Kidney epithelial cell (primary cell): ENCODE data around the gene ARHGAP40. TPM values are rescaled to one million over a fixed set of nuclear protein-coding genes. Genes with fewer than 3 reads are reported as not detected.

Source experiments
- DNase-seq: peaks from one replicate; pipeline ENCODE4 v3.0.0-alpha.2; 2010; ENCODE audit warnings: low read depth
- H3K27me3 ChIP-seq: 2 replicates; pipeline ENCODE4 v1.6.0; 2011; ENCODE audit warnings: low read length; ENCODE audit not compliant: control insufficient read depth, insufficient read depth
- H3K36me3 ChIP-seq: 2 replicates; pipeline ENCODE4 v1.5.1; 2011; ENCODE audit warnings: low read length; ENCODE audit not compliant: control insufficient read depth, insufficient read depth
- H3K4me3 ChIP-seq: 2 replicates; pipeline ENCODE4 v1.5.1; 2011; ENCODE audit warnings: low read depth, mild to moderate bottlenecking, control low read depth, low read length
- total RNA-seq: library from RNA; depleted of rRNA; stranded (reverse); fragments of >200 nt; gene quantifications from 2 replicates; pipeline ENCODE4 v1.2.3, GENCODE V29; 2015
- TF ChIP-seq, protein P1 (sequence below): IDR thresholded peaks from 2 replicates; pipeline ENCODE4 v1.5.1; 2011; ENCODE audit warnings: mild to moderate bottlenecking, moderate library complexity, low read length, control low read depth, inconsistent platforms; ENCODE audit not compliant: insufficient read depth, poor library complexity, severe bottlenecking

The ARHGAP40 gene
- total RNA-seq, 1 donor from 2014 or later = 2.8 TPM

DNA sequence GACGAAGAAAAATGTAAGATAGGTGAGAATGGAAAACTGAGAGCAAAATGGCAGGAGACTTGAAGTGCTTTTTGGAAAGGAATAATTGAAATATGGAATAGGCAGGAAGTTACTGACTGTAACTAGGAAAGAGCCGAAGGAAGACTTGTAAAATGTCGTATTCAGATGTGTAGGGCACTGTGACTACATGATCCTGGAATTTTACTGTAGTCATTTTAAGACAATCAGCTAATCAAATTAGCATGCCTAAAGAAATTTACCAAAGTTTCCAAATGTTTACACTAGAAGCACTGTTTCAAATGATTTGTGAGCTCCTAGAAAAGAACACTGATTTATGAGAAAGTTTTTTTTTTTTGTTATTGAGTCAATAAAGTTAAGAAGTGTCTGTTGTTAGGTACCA is 41.8 kb upstream of the ARHGAP40 start:
- no peak overlapping the region for H3K4me3 ChIP-seq
- H3K36me3 ChIP-seq = no peaks in the 10 kb centered on the region
- TF ChIP-seq, protein P1, sequence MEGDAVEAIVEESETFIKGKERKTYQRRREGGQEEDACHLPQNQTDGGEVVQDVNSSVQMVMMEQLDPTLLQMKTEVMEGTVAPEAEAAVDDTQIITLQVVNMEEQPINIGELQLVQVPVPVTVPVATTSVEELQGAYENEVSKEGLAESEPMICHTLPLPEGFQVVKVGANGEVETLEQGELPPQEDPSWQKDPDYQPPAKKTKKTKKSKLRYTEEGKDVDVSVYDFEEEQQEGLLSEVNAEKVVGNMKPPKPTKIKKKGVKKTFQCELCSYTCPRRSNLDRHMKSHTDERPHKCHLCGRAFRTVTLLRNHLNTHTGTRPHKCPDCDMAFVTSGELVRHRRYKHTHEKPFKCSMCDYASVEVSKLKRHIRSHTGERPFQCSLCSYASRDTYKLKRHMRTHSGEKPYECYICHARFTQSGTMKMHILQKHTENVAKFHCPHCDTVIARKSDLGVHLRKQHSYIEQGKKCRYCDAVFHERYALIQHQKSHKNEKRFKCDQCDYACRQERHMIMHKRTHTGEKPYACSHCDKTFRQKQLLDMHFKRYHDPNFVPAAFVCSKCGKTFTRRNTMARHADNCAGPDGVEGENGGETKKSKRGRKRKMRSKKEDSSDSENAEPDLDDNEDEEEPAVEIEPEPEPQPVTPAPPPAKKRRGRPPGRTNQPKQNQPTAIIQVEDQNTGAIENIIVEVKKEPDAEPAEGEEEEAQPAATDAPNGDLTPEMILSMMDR = no peak
- H3K27me3 ChIP-seq = no peaks in the 10 kb centered on the region
- DNase-seq = no peak

DNA sequence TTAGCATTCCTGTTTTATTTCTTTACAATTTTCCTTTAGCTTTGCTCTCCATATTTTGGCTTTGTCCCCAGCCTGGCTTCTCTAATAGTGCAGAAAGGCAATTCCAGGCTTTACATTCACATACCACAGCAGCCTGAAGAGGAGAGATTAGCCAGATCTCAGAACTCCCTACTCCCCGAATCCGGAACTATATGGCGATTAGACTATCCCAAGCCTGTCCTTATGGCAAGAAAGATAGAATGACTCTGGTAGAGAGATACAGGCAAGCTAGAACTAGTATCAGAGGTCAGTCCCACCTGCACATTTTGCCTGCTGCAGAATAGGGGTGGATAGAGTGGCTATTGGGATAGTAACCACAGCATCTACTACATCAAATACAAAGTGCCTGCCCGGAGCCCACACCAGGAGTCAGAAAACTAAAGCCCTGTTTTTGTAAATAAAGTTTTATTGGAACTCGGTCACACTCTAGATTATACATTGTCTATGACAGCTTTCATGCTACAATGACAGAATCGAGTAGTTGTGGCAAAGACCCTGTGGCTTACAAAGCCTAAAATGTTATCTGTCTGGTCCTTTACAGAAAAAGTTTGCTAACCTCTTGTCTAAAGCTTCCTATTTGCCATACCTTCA is 37.7 kb upstream of the ARHGAP40 start:
- TF ChIP-seq, protein P1 = no peak
- Histone ChIP-seq H3K4me3 (no peak overlapping the region), H3K36me3 (no peaks in the 10 kb centered on the region), H3K27me3 (no peaks in the 10 kb centered on the region)
- DNase-seq = no peak

DNA sequence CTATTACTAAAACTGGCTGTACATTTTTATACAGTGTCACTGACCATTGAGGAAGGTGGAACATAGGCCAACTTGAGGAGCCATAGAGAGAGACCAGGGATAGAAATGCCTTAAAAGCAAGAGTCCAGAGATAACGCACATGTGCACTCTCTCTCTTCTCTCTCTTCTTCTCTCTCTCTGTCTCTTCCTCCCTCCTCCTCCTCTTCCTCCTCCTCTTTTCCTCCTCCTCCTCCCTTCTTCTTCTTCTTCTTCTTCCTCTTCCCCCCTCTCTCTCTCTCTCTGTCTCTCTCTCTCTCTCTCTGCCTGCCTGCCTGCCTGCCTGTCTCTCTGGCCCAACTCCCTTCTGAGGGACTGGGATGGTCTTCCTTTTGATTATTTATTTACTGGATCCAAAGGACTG is 36.9 kb upstream of the ARHGAP40 start:
- TF ChIP-seq, protein P1 = no peak
- Histone ChIP-seq H3K27me3 (no peaks in the 10 kb centered on the region), H3K4me3 (no peak overlapping the region), H3K36me3 (no peaks in the 10 kb centered on the region)
- DNase-seq = no peak

DNA sequence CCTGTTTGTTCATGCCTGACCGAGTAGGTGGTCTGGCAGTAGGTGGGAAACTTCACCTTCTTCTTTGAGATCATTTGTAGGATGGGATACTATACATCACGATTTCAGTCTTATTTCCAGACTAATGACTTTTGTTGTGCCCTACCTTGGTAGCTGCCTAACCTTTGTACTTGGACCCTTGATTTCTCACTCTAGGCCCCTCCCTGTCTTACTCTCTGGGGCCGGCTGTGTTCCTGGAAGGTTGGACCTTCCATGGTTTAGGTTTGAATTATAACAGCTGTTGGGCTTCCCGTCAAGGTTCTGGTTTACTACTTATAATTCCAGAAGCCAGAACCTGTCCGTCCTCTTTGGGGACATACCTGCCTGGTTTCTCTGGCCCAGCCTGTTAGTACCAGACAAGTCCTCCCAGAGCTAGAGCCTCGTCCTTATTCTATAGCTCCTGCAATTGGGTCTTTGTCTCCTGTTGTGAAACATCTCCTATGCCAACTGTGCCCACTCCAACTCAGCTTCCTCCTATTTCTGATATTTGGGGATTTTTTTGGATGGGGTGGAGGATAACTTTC is 35.5 kb upstream of the ARHGAP40 start:
- H3K27me3 ChIP-seq = no peaks in the 10 kb centered on the region
- no peak overlapping the region for H3K4me3 ChIP-seq
- DNase-seq = no peak
- TF ChIP-seq, protein P1 = no peak
- H3K36me3 ChIP-seq = no peaks in the 10 kb centered on the region

DNA sequence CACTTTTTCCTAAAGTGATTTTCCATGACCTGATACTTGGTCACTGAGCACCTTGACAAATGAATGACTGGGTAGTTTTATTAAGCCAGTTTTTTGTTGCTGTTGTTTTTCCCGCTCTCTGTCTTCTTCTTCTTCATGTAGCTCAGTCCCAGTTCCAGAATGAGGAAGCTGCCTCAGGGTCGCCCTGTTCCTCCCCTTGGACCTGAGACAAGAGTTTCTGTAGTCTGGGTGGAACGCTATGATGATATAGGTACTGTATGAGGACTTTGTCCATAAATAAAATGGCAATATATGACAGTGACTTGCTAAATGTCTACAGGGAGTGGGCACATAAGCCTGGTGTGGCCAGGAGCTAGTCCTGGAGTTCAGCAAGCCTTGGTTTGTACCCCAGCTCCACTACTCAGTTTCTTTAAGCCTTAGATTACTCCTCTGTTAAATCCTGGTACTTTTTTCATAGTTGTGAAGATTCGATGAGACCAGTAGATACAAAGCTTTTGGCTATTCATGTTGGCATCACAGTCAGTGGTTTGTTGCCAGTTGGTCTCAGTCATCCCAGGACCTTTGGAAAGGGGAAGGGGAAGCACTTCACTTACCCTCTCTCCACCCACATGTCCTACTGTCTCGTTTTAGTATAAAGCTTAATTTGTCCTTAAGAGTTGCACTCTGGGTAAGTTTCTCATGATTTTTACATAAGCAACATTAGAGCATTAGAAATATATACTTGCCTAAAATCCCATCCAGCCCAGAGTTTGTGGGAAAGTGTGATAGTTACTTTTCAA is 31.7 kb upstream of the ARHGAP40 start:
- Histone ChIP-seq H3K36me3 (no peaks in the 10 kb centered on the region), H3K27me3 (no peaks in the 10 kb centered on the region), H3K4me3 (no peak overlapping the region)
- no peak for DNase-seq
- TF ChIP-seq, protein P1 = no peak
